Lung microvascular endothelial cell (primary cell): ENCODE measurements around the gene ELFN1. TPM values are rescaled to one million over a fixed set of nuclear protein-coding genes. Genes with fewer than 3 reads are reported as not detected.

ENCODE experiments used
- DNase-seq, 2 donors: peaks; one replicate each; pipeline versions ENCODE4 v3.0.0 to v3.0.0-alpha.2; 2010; ENCODE audit warnings: low read depth in 2 of 2
- total RNA-seq: library from RNA; depleted of rRNA; stranded (reverse); fragments of >200 nt; gene quantifications from 2 replicates; pipeline ENCODE4 v1.2.1, GENCODE V29; 2014

ELFN1 gene
- total RNA-seq, 1 donor from 2014 or later = under 0.01 TPM

- no peak for DNase-seq
Observed at GRCh38 chr7:1663857-1664651, 6.0 kb upstream of the ELFN1 start.

GRCh38 chr7:1664711-1665548 lies 5.1 kb upstream of the ELFN1 start:
- DNase-seq = peak; percentile 64 to 80

- peak; percentile 22 to 39 for DNase-seq
Observed at GRCh38 chr7:1665549-1666316, 4.3 kb upstream of the ELFN1 start.

- DNase-seq = no peak
Observed at GRCh38 chr7:1666317-1666822, 3.7 kb upstream of the ELFN1 start.

- DNase-seq = no peak
Observed at GRCh38 chr7:1666823-1667565, 3.1 kb upstream of the ELFN1 start.

- DNase-seq = no peak
Observed at GRCh38 chr7:1667566-1668395, 2.3 kb upstream of the ELFN1 start.

GRCh38 chr7:1668396-1669063 lies 1.5 kb upstream of the ELFN1 start:
- DNase-seq = no peak

- DNase-seq = no peak
Observed at GRCh38 chr7:1669064-1669951, 769 bp upstream of the ELFN1 start.

GRCh38 chr7:1670894-1671593 lies 967 bp downstream of the ELFN1 start:
- no peak for DNase-seq

GRCh38 chr7:1671594-1672451 lies 1.7 kb downstream of the ELFN1 start:
- no peak for DNase-seq

GRCh38 chr7:1672851-1673486 lies 2.9 kb downstream of the ELFN1 start:
- DNase-seq = no peak

- DNase-seq = no peak
Observed at GRCh38 chr7:1673581-1674118, 3.6 kb downstream of the ELFN1 start.

GRCh38 chr7:1674161-1675035 lies 4.3 kb downstream of the ELFN1 start:
- DNase-seq = no peak

- DNase-seq = no peak
Observed at GRCh38 chr7:1675036-1675671, 5.1 kb downstream of the ELFN1 start.
